OCI-LY3 (cell line): ENCODE measurements around the gene TMEM72.

Experiments used
- H2AFZ ChIP-seq: fragments of 200-600, 300-600 bp; shearing (Covaris generic); 2 replicates; pipeline ENCODE4 v1.6.0; 2014; ENCODE audit warnings: antibody characterized with exemption, low read depth, low read length
- H3K27ac ChIP-seq: fragments of 200-600, 300-600 bp; sonication (generic); 2 replicates; pipeline ENCODE4 v1.5.1; 2014; ENCODE audit warnings: mild to moderate bottlenecking, low read length, moderate library complexity, mixed read lengths
- H3K27me3 ChIP-seq: fragments of 200-600, 300-600 bp; sonication (generic); 2 replicates; pipeline ENCODE4 v1.6.1; 2014; ENCODE audit warnings: low read depth, low read length, mixed read lengths
- H3K36me3 ChIP-seq: fragments of 200-600, 300-600 bp; sonication (generic); replicated peaks from 2 replicates; pipeline ENCODE3; 2014; ENCODE audit warnings: low read depth, low read length, mixed read lengths
- H3K4me1 ChIP-seq: fragments of 300-600, 200-600 bp; sonication (generic); 2 replicates; pipeline ENCODE4 v1.6.1; 2014; ENCODE audit warnings: low read length, mixed read lengths
- H3K4me2 ChIP-seq: fragments of 200-600, 300-600 bp; sonication (generic); 2 replicates; pipeline ENCODE4 v1.6.1; 2014; ENCODE audit warnings: low read length, mixed read lengths
- H3K4me3 ChIP-seq: fragments of 300-600, 200-600 bp; sonication (generic); 2 replicates; pipeline ENCODE4 v1.5.1; 2014; ENCODE audit warnings: antibody characterized with exemption, mild to moderate bottlenecking, low read length, moderate library complexity
- H3K79me2 ChIP-seq: fragments of 300-600, 200-600 bp; shearing (Covaris generic); 2 replicates; pipeline ENCODE4 v1.6.1; 2014; ENCODE audit warnings: mild to moderate bottlenecking, low read length, mixed read lengths
- H3K9ac ChIP-seq: fragments of 300-600, 200-600 bp; shearing (Covaris generic); 2 replicates; pipeline ENCODE4 v1.6.0; 2014; ENCODE audit warnings: mild to moderate bottlenecking, low read length, moderate library complexity
- H3K9me3 ChIP-seq: fragments of 200-600, 300-600 bp; shearing (Covaris generic); 2 replicates; pipeline ENCODE4 v1.6.1; 2014; ENCODE audit warnings: low read length, mixed read lengths; ENCODE audit not compliant: insufficient read depth
- H4K20me1 ChIP-seq: fragments of 200-600, 300-600 bp; sonication (generic); 2 replicates; pipeline ENCODE4 v1.6.1; 2016; ENCODE audit warnings: low read length, mixed read lengths; ENCODE audit not compliant: insufficient read depth
- EZH2phosphoT487 ChIP-seq: fragments of 200-600 bp; shearing (Covaris generic); IDR thresholded peaks from 2 replicates; pipeline ENCODE4 v1.6.1; 2018; ENCODE audit warnings: antibody characterized with exemption, mixed run types, low read depth
- TF ChIP-seq, protein P1 (sequence below): fragments of 200-600, 300-600 bp; sonication (generic); IDR thresholded peaks from 2 replicates; pipeline ENCODE4 v1.5.1; 2014; ENCODE audit warnings: antibody characterized with exemption, low read length, low read depth

Gene TMEM72

DNA sequence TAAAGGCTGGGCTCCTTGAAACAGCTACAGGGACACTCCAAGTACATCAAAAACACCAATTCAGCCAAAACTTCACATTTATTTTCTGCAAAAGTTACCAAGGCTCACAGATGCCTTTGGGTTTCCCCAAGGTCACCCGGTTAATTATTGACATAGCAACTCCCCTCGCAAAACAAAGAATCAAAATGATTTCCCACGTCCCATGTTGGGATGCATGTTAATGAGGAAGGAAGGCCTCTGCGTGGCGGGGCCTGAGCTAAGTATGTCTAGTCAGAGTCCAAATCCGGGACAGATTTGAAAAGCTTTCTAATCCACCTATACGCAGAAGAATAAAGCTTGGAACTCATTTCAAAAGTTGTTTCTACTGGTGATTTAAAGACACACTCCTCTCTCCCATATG is 535 bp upstream of the TMEM72 start:
- no peaks in the 10 kb centered on the region for H3K79me2 ChIP-seq
- no peak overlapping the region for H3K4me2 ChIP-seq
- H3K36me3 ChIP-seq: no peaks in the 10 kb centered on the region
- no peaks in the 10 kb centered on the region for H4K20me1 ChIP-seq
- H3K27ac ChIP-seq: no peak overlapping the region
- no peaks in the 10 kb centered on the region for H3K9me3 ChIP-seq
- H3K27me3 ChIP-seq: no peaks in the 10 kb centered on the region
- no peak overlapping the region for H3K9ac ChIP-seq
- no peak overlapping the region for H3K4me3 ChIP-seq
- no peaks in the 10 kb centered on the region for H3K4me1 ChIP-seq
- TF ChIP-seq, protein P1, sequence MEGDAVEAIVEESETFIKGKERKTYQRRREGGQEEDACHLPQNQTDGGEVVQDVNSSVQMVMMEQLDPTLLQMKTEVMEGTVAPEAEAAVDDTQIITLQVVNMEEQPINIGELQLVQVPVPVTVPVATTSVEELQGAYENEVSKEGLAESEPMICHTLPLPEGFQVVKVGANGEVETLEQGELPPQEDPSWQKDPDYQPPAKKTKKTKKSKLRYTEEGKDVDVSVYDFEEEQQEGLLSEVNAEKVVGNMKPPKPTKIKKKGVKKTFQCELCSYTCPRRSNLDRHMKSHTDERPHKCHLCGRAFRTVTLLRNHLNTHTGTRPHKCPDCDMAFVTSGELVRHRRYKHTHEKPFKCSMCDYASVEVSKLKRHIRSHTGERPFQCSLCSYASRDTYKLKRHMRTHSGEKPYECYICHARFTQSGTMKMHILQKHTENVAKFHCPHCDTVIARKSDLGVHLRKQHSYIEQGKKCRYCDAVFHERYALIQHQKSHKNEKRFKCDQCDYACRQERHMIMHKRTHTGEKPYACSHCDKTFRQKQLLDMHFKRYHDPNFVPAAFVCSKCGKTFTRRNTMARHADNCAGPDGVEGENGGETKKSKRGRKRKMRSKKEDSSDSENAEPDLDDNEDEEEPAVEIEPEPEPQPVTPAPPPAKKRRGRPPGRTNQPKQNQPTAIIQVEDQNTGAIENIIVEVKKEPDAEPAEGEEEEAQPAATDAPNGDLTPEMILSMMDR: no peak
- TF ChIP-seq EZH2phosphoT487: no peak
- H2AFZ ChIP-seq: no peak overlapping the region

DNA sequence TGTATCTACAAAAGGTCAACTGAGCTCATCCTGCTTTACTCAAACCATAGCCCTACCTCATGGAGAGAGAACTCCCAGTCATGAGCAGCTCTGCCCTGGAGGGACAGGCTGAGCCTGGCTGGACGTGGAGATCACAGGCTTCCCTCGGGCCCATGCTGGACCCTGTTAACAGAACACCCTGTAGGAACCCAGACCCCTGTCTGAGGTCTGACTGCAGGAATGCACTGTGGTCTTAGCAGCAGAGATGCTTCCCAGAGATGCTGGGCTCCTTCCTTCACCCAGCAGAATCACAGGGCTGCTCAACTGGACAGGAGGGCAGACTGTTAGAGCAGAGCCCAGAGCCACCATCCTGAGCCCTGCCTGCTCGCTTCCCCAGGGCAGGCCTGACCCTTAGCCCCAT is 814 bp downstream of the TMEM72 start:
- Histone ChIP-seq H3K27me3 (no peaks in the 10 kb centered on the region), H3K9me3 (no peaks in the 10 kb centered on the region), H3K36me3 (no peaks in the 10 kb centered on the region), H3K27ac (no peak overlapping the region), H3K79me2 (no peaks in the 10 kb centered on the region), H3K4me2 (no peak overlapping the region), H3K4me3 (no peak overlapping the region), H3K9ac (no peak overlapping the region), H2AFZ (no peak overlapping the region), H3K4me1 (no peaks in the 10 kb centered on the region), H4K20me1 (no peaks in the 10 kb centered on the region)
- TF ChIP-seq, protein P1: no peak

DNA sequence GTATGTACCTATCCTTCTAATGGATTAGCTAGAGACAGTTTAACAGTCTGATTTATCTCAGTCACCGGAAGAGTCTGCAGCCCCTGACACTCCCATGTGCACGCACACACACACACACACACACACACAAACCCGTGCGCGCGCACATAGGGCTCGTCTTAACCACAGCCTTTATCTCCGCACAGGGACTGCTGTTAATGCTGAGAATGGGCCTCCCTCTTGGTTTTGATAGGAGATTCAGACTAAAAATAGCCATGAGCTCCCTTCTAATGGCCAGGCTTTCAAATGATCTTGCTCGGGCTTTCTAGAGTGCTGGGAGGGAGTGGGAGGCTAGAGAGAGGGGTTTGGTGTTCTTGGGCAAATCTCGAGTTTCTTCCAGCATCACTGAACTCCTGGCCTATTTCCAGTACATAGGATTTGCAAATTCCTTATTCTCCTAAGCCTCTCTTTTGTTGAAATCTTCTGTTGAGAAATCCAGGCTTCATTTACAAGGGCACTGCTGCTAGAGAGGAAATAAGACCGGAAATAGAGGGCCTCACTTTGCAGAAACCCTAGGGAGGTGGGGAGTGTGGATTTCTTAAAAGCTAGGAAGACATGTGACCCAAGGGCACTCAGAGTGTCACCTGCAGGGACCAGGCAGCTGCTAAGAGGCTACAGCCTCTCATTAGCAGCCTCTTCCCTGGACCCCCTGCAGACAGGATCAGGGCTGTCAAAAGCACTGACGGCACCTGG is 2.4 kb downstream of the TMEM72 start:
- H3K79me2 ChIP-seq: no peaks in the 10 kb centered on the region
- no peaks in the 10 kb centered on the region for H3K27me3 ChIP-seq
- TF ChIP-seq EZH2phosphoT487: no peak
- TF ChIP-seq, protein P1: no peak
- H3K4me1 ChIP-seq: no peaks in the 10 kb centered on the region
- H3K4me3 ChIP-seq: no peak overlapping the region
- H3K9me3 ChIP-seq: no peaks in the 10 kb centered on the region
- H2AFZ ChIP-seq: no peak overlapping the region
- no peak overlapping the region for H3K27ac ChIP-seq
- no peak overlapping the region for H3K9ac ChIP-seq
- no peaks in the 10 kb centered on the region for H4K20me1 ChIP-seq
- no peak overlapping the region for H3K4me2 ChIP-seq
- no peaks in the 10 kb centered on the region for H3K36me3 ChIP-seq

DNA sequence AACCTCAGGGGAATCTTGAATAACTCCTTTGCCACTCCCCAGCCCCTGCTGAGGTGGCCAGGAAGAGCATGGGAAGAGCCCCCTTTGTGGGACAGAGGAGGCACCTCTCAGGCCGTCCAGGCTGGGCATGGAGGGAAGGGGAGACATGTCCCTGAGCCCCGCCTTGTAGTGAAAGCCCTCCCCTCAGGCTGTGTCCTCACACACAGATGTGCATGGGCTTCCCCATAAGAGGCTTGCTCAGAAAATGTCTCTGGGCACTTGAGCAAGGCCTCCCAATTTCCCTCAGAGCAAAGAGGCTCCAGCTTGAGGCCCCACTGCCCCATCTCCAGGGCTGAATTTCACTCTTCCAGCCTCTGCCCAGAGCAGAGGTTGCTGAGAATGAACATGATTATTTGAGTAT is 3.8 kb downstream of the TMEM72 start:
- no peaks in the 10 kb centered on the region for H3K4me1 ChIP-seq
- no peaks in the 10 kb centered on the region for H3K27me3 ChIP-seq
- H3K27ac ChIP-seq: no peak overlapping the region
- no peak overlapping the region for H2AFZ ChIP-seq
- H3K36me3 ChIP-seq: no peaks in the 10 kb centered on the region
- no peak overlapping the region for H3K4me3 ChIP-seq
- no peak for TF ChIP-seq EZH2phosphoT487
- TF ChIP-seq, protein P1: no peak
- no peaks in the 10 kb centered on the region for H3K79me2 ChIP-seq
- no peak overlapping the region for H3K9ac ChIP-seq
- no peaks in the 10 kb centered on the region for H3K9me3 ChIP-seq
- no peak overlapping the region for H3K4me2 ChIP-seq
- no peaks in the 10 kb centered on the region for H4K20me1 ChIP-seq
